Endodermal cell (in vitro differentiated cells): Measurements from ENCODE around the gene PTMS. TPM values are rescaled to one million over a fixed set of nuclear protein-coding genes. Genes with fewer than 3 reads are reported as not detected.

ENCODE experiments used
- DNase-seq: peaks from one replicate; pipeline ENCODE4 v3.0.0-alpha.2; 2017
- H3K27ac ChIP-seq: 2 replicates; pipeline ENCODE4 v1.5.1; 2013; ENCODE audit warnings: mild to moderate bottlenecking, low read depth, low read length, moderate library complexity
- H3K27me3 ChIP-seq: 2 replicates; pipeline ENCODE4 v1.6.1; 2013; ENCODE audit warnings: mild to moderate bottlenecking, low read length, moderate library complexity; ENCODE audit not compliant: insufficient read depth, control insufficient read depth, poor library complexity, severe bottlenecking
- H3K36me3 ChIP-seq: 2 replicates; pipeline ENCODE4 v1.7.0; 2013; ENCODE audit warnings: mild to moderate bottlenecking, low read length, moderate library complexity; ENCODE audit not compliant: control insufficient read depth, insufficient read depth
- H3K4me1 ChIP-seq: one replicate; pipeline ENCODE4 v1.7.0; 2013; ENCODE audit warnings: low read length; ENCODE audit not compliant: control insufficient read depth, insufficient read depth
- H3K4me3 ChIP-seq: 2 replicates; pipeline ENCODE4 v1.5.1; 2013; ENCODE audit warnings: mild to moderate bottlenecking, low read length, moderate library complexity
- H3K9ac ChIP-seq: 2 replicates; pipeline ENCODE4 v1.6.1; 2013; ENCODE audit warnings: mild to moderate bottlenecking, low read length, moderate library complexity; ENCODE audit not compliant: poor library complexity, severe bottlenecking; ENCODE audit errors: extremely low read depth
- H3K9me3 ChIP-seq: 2 replicates; pipeline ENCODE4 v1.6.1; 2013; ENCODE audit warnings: mild to moderate bottlenecking, low read length, moderate library complexity; ENCODE audit not compliant: control insufficient read depth
- H3K27ac Mint-ChIP-seq: 2 replicates; pipeline ENCODE4 v1.8.0; 2020; ENCODE audit warnings: mixed read lengths
- H3K27me3 Mint-ChIP-seq: 2 replicates; pipeline ENCODE4 v1.8.0; 2021; ENCODE audit warnings: mild to moderate bottlenecking, mixed read lengths; ENCODE audit not compliant: insufficient read depth
- H3K36me3 Mint-ChIP-seq: 2 replicates; pipeline ENCODE4 v1.8.0; 2020; ENCODE audit warnings: low read depth, mixed read lengths
- H3K4me1 Mint-ChIP-seq: 2 replicates; pipeline ENCODE4 v1.8.0; 2020; ENCODE audit warnings: mixed read lengths
- H3K4me3 Mint-ChIP-seq: 2 replicates; pipeline ENCODE4 v1.8.0; 2020; ENCODE audit warnings: mild to moderate bottlenecking, moderate library complexity, mixed read lengths
- H3K9me3 Mint-ChIP-seq: 2 replicates; pipeline ENCODE4 v1.8.0; 2020; ENCODE audit warnings: mild to moderate bottlenecking, mixed read lengths
- whole genome bisulfite sequencing, 2 experiments: methylation state at CpG; one replicate each; pipeline versions ENCODE4 v1.1.5 to v1.1.7; 2013; ENCODE audit warnings: missing lambda C conversion rate in 2 of 2, mixed read lengths in 1 of 2; ENCODE audit not compliant: insufficient coverage in 1 of 2, insufficient read length in 1 of 2; 5-methylcytosine and 5-hydroxymethylcytosine counted together
- total RNA-seq, 2 donors: library from RNA; stranded (reverse); fragmentation: NEBNext Ultra II Directional in 1 of 2; extraction: Animal tissue kit (Norgen Biotek cat#: 25700) in 1 of 2; gene quantifications; 2 replicates in 1 of 2; 3 replicates in 1 of 2; pipeline ENCODE4 v1.2.1, GENCODE V29; 2021
- TF ChIP-seq, protein P1 (sequence below): fragments of 200-600 bp; sonication (generic); conservative IDR thresholded peaks from 2 replicates; pipeline ENCODE4 v1.5.0; 2021; ENCODE audit warnings: antibody characterized with exemption, mild to moderate bottlenecking

Gene PTMS
- total RNA-seq, 2 donors from 2014 or later: 637 to 888 TPM

DNA sequence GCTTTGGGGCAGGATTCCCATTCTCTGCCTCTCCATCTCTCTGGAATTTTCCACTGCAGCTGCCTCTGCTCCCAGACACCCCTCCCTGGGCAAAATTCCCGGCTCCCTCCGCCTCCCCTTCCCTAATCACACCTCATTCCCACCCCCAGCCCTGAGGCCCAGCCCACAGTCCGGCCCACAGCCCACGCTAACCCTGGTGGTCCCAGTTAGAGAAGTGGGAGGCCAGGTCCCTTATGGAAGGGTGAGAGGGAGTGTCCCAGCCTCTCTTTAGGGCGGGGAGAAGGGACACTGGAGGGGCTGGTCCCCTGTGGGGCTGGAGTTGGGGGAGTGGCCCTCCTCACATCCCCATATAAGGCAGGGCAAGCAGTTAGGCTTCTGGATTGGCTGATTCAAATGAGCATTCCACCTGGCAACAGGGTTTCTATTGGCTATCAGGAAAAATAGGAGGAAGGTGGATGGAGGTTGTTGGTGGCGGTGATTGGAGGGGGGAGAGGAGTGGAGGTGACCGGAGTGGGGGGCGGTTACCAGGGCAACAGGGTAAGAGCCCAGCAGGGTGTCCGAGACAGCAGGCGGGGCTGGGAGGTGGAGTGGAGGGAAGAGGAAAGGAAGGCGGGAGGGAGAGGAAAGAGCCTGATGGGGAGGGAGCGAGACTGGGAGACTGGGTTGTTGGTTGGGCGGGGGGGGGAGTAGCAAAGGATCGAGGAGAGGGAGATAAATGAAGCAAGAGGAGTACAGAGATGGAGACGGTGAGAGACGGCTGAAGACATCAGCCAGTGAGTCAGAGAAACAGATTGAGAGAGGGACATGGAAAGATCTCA, 1.9 kb upstream of the PTMS start:
- DNase-seq: peak; percentile 100
- WGBS, 2 experiments: 4 to 6% methylated on average over 8 to 15 of the region's 16 CpGs
- H3K36me3 Mint-ChIP-seq: peaks cover 2% of the 10 kb centered on the region
- peaks cover 44% of the 10 kb centered on the region for H3K4me1 Mint-ChIP-seq
- H3K4me3 Mint-ChIP-seq: peak overlapping the region; percentile 82
- Histone ChIP-seq H3K27ac (peak overlapping the region; percentile 76), H3K9me3 (no peaks in the 10 kb centered on the region), H3K27me3 (no peaks in the 10 kb centered on the region), H3K9ac (no peak overlapping the region), H3K4me3 (peak overlapping the region; percentile 81), H3K36me3 (peaks cover under 1% of the 10 kb centered on the region), H3K4me1 (peaks cover 13% of the 10 kb centered on the region)
- H3K9me3 Mint-ChIP-seq: no peaks in the 10 kb centered on the region
- TF ChIP-seq, protein P1, sequence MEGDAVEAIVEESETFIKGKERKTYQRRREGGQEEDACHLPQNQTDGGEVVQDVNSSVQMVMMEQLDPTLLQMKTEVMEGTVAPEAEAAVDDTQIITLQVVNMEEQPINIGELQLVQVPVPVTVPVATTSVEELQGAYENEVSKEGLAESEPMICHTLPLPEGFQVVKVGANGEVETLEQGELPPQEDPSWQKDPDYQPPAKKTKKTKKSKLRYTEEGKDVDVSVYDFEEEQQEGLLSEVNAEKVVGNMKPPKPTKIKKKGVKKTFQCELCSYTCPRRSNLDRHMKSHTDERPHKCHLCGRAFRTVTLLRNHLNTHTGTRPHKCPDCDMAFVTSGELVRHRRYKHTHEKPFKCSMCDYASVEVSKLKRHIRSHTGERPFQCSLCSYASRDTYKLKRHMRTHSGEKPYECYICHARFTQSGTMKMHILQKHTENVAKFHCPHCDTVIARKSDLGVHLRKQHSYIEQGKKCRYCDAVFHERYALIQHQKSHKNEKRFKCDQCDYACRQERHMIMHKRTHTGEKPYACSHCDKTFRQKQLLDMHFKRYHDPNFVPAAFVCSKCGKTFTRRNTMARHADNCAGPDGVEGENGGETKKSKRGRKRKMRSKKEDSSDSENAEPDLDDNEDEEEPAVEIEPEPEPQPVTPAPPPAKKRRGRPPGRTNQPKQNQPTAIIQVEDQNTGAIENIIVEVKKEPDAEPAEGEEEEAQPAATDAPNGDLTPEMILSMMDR: no peak
- peaks cover 3% of the 10 kb centered on the region for H3K27me3 Mint-ChIP-seq
- H3K27ac Mint-ChIP-seq: peak overlapping the region; percentile 71

DNA sequence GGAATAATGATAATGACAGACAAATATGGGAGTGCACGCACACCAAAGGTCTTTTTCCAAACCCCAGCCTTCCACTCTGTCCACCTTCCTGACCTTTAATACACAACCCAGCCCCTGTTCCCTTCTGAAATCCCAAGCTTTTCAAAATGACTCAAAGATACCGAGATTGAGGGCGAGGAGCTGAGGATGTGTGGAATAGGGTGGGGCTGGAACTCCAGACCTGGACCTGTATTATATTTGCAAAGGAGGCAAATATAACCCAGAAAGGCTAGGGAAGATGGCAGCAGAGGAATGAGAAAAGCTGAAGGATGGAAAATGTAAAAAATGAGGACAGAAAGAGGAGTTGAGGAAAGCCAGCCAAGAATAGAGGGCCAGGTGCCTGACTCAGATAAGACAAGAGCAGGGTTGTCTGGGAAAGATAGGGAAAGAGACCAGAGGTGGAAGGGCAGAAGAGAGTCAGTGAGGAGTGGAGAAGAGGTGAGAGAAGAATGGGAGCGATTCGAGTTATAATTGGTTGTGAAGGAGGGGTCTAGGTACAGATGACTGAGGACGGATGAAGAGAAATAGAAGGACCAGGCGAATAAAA, 1.0 kb upstream of the PTMS start:
- Histone ChIP-seq H3K9ac (no peak overlapping the region), H3K4me1 (peaks cover 15% of the 10 kb centered on the region), H3K36me3 (peaks cover 9% of the 10 kb centered on the region), H3K4me3 (peak overlapping the region; percentile 81), H3K9me3 (no peaks in the 10 kb centered on the region), H3K27ac (peak overlapping the region; percentile 65), H3K27me3 (no peaks in the 10 kb centered on the region)
- 24 to 33% methylated on average over 6 to 7 of the region's 7 CpGs for whole genome bisulfite sequencing, 2 experiments
- Mint-ChIP-seq H3K4me1 (peaks cover 44% of the 10 kb centered on the region), H3K9me3 (no peaks in the 10 kb centered on the region), H3K27me3 (peaks cover 3% of the 10 kb centered on the region), H3K27ac (peak overlapping the region; percentile 71), H3K4me3 (peak overlapping the region; percentile 82), H3K36me3 (peaks cover 10% of the 10 kb centered on the region)
- TF ChIP-seq, protein P1: no peak
- no peak for DNase-seq

DNA sequence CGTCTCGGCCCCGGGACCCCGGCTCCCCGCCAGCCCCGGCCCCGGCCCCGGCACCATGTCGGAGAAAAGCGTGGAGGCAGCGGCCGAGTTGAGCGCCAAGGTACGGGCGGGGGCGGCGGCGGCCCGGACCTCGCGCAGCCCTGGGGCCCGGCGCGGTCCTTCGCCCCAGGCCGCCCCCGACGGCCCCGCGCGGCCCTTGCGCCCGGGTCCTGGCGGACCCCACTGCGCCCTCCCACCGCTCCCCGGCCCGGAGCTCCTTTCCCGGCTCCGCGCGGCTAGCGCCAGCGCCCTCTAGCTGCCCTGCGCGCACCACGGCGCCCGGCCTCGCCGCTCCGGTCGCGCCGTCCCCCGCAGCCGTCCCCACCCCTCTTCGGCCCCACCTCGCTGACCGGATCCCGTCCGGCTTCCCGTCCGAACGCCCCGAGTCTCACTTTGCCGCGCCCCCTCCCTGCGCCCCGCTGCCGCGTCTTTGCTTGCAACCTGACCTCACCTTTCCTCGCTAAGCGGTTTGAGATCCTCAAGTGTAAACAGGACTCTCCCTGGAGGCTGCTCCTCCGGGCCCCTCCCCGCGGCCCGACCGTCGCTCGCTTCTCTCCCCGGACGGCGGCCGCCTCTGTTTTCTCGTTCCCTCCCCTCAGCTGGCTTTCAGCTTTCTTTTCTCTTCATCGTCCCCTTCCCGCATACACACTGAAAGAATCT, 637 bp downstream of the PTMS start:
- no peaks in the 10 kb centered on the region for H3K9me3 Mint-ChIP-seq
- DNase-seq: peak; percentile 94
- H3K4me1 ChIP-seq: peaks cover 15% of the 10 kb centered on the region
- no peaks in the 10 kb centered on the region for H3K9me3 ChIP-seq
- peaks cover 24% of the 10 kb centered on the region for H3K36me3 Mint-ChIP-seq
- peak overlapping the region; percentile 55 for H3K27ac ChIP-seq
- peaks cover 24% of the 10 kb centered on the region for H3K36me3 ChIP-seq
- 0% methylated on average over 38 to 88 of the region's 88 CpGs for WGBS, 2 experiments
- peaks cover 44% of the 10 kb centered on the region for H3K4me1 Mint-ChIP-seq
- peak overlapping the region; percentile 91 for H3K27ac Mint-ChIP-seq
- H3K9ac ChIP-seq: peak overlapping the region; percentile 82
- no peaks in the 10 kb centered on the region for H3K27me3 ChIP-seq
- peaks cover 13% of the 10 kb centered on the region for H3K27me3 Mint-ChIP-seq
- TF ChIP-seq, protein P1: peak; percentile 93
- H3K4me3 ChIP-seq: peak overlapping the region; percentile 94
- peak overlapping the region; percentile 82 for H3K4me3 Mint-ChIP-seq
